K562 (cell line): Measurements from ENCODE around the gene ITPR1.

Experiments used
- BRCA1 ChIP-seq, 2 experiments: fragments of 450-650 bp in 1 of 2; sonication (generic) in 1 of 2; formaldehyde crosslinking in 1 of 2; IDR thresholded peaks; 2 replicates each; pipeline versions ENCODE4 v1.5.0 to v1.6.1; 2017 to 2020; ENCODE audit warnings: mild to moderate bottlenecking in 1 of 2, missing genetic modification reagents in 1 of 2
- CCAR2 ChIP-seq: fragments of 200-400 bp; formaldehyde crosslinking; IDR thresholded peaks from 2 replicates; pipeline ENCODE4 v1.6.1; 2017; ENCODE audit warnings: mild to moderate bottlenecking, low read depth, low read length
- FOXA1 ChIP-seq: fragments of 450-650 bp; IDR thresholded peaks from 2 replicates; pipeline ENCODE4 v1.6.1; 2016; ENCODE audit warnings: mild to moderate bottlenecking, borderline replicate concordance
- NFIC ChIP-seq: fragments of 450-650 bp; IDR thresholded peaks from 2 replicates; pipeline ENCODE4 v1.6.1; 2017; ENCODE audit warnings: mild to moderate bottlenecking, inconsistent platforms
- PHB2 ChIP-seq: fragments of 450-650 bp; IDR thresholded peaks from 2 replicates; pipeline ENCODE4 v1.6.1; 2017; ENCODE audit warnings: low read depth
- RB1 ChIP-seq: fragments of 450-650 bp; IDR thresholded peaks from 2 replicates; pipeline ENCODE4 v1.6.1; 2017; ENCODE audit warnings: low read depth, mild to moderate bottlenecking
- TAF7 ChIP-seq: fragments of 450-650 bp; IDR thresholded peaks from 2 replicates; pipeline ENCODE4 v1.6.1; 2016; ENCODE audit warnings: missing genetic modification characterization, missing compliant biosample characterization
- ZNF174 ChIP-seq: fragments of 250-450 bp; sonication (Bioruptor Pico); IDR thresholded peaks from 2 replicates; pipeline ENCODE4 v1.4.0; 2020; ENCODE audit warnings: mild to moderate bottlenecking
- ZNF263 ChIP-seq: sonication (generic); formaldehyde crosslinking; IDR thresholded peaks from 2 replicates; pipeline ENCODE4 v1.8.0; 2022; ENCODE audit warnings: mild to moderate bottlenecking, missing genetic modification reagents, borderline replicate concordance
- ZSCAN32 ChIP-seq: fragments of 450-650 bp; formaldehyde crosslinking; IDR thresholded peaks from 2 replicates; pipeline ENCODE4 v1.4.0; 2020; ENCODE audit warnings: mild to moderate bottlenecking, moderate library complexity
- TF ChIP-seq, protein P1 (sequence below): sonication (generic); formaldehyde crosslinking; IDR thresholded peaks from 2 replicates; pipeline ENCODE4 v1.8.1; 2022; ENCODE audit warnings: missing genetic modification reagents
- TF ChIP-seq, protein P2 (sequence below), 2 experiments: fragments of 450-650 bp; formaldehyde crosslinking in 1 of 2; IDR thresholded peaks; 2 replicates each; pipeline versions ENCODE4 v1.4.0 to v1.6.1; 2014 to 2020; ENCODE audit warnings: mild to moderate bottlenecking in 2 of 2, borderline replicate concordance in 1 of 2, low read depth in 1 of 2
- TF ChIP-seq, protein P3 (sequence below), 3 experiments: IDR thresholded peaks in 2 of 3; conservative IDR thresholded peaks in 1 of 3; 2 replicates each; pipeline ENCODE4 v1.5.1; 2011 to 2012; ENCODE audit warnings: low read length in 3 of 3, mild to moderate bottlenecking in 3 of 3, control low read depth in 2 of 3, improper control_type of control experiment in 1 of 3, inconsistent platforms in 1 of 3, low read depth in 1 of 3, mixed read lengths in 1 of 3, moderate library complexity in 1 of 3; ENCODE audit not compliant: insufficient read depth in 2 of 3

DNA sequence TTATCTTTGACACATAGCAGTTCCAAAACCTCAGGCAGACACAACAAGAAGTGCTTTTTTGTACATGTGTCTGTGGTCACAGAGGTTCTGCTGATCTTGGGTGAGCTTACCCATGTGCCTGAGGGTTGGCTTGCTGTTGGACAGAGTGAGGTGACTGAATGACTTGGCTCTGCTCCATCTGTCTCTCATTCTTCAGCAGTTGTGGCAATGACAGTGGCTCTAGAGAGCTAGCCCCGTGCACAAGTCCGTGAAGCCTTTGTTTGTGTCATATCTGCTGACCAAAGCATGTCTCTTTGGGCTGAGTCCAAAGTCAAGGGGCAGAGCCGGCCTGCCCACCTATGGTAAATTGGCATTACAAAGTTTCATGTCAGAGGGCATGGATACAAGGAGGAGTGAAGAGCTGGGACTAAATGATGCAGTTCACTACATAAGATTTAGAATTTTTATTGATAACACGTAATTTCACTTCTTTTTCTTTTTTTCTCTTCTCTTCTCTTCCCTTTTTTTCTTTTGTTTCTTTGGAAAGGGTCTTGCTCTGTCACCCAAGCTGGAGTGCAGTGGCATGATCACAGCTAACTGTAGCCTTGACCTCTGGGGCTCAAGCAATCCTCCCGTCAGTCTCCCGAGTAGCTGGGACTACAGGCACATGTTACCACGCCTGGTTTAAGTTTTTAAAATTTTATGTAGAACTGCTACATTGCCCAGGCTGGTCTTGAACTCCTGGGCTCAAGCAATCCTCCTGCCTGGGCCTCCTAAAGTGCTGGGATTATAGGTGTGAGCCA, 77.9 kb downstream of the ITPR1 start:
- TF ChIP-seq NFIC (peak; percentile 65), BRCA1 (IDR thresholded peaks at IDR 0.05) (no peak), BRCA1 (CRISPR knock-in tag; IDR thresholded peaks at IDR 0.05) (no peak), RB1 (no peak), ZNF263 (CRISPR knock-in tag) (no peak), FOXA1 (no peak), ZNF174 (CRISPR knock-in tag) (no peak), ZSCAN32 (no peak), CCAR2 (no peak), PHB2 (no peak), TAF7 (tag) (no peak)
- TF ChIP-seq, protein P1, sequence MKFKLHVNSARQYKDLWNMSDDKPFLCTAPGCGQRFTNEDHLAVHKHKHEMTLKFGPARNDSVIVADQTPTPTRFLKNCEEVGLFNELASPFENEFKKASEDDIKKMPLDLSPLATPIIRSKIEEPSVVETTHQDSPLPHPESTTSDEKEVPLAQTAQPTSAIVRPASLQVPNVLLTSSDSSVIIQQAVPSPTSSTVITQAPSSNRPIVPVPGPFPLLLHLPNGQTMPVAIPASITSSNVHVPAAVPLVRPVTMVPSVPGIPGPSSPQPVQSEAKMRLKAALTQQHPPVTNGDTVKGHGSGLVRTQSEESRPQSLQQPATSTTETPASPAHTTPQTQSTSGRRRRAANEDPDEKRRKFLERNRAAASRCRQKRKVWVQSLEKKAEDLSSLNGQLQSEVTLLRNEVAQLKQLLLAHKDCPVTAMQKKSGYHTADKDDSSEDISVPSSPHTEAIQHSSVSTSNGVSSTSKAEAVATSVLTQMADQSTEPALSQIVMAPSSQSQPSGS (CRISPR knock-in tag) = no peak
- TF ChIP-seq, protein P2, sequence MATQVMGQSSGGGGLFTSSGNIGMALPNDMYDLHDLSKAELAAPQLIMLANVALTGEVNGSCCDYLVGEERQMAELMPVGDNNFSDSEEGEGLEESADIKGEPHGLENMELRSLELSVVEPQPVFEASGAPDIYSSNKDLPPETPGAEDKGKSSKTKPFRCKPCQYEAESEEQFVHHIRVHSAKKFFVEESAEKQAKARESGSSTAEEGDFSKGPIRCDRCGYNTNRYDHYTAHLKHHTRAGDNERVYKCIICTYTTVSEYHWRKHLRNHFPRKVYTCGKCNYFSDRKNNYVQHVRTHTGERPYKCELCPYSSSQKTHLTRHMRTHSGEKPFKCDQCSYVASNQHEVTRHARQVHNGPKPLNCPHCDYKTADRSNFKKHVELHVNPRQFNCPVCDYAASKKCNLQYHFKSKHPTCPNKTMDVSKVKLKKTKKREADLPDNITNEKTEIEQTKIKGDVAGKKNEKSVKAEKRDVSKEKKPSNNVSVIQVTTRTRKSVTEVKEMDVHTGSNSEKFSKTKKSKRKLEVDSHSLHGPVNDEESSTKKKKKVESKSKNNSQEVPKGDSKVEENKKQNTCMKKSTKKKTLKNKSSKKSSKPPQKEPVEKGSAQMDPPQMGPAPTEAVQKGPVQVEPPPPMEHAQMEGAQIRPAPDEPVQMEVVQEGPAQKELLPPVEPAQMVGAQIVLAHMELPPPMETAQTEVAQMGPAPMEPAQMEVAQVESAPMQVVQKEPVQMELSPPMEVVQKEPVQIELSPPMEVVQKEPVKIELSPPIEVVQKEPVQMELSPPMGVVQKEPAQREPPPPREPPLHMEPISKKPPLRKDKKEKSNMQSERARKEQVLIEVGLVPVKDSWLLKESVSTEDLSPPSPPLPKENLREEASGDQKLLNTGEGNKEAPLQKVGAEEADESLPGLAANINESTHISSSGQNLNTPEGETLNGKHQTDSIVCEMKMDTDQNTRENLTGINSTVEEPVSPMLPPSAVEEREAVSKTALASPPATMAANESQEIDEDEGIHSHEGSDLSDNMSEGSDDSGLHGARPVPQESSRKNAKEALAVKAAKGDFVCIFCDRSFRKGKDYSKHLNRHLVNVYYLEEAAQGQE (IDR thresholded peaks at IDR 0.05; ENCODE audit: borderline replicate concordance) = no peak
- TF ChIP-seq, protein P2 (CRISPR knock-in tag; IDR thresholded peaks at IDR 0.05; ENCODE audit: low read depth) = no peak
- TF ChIP-seq, protein P3, sequence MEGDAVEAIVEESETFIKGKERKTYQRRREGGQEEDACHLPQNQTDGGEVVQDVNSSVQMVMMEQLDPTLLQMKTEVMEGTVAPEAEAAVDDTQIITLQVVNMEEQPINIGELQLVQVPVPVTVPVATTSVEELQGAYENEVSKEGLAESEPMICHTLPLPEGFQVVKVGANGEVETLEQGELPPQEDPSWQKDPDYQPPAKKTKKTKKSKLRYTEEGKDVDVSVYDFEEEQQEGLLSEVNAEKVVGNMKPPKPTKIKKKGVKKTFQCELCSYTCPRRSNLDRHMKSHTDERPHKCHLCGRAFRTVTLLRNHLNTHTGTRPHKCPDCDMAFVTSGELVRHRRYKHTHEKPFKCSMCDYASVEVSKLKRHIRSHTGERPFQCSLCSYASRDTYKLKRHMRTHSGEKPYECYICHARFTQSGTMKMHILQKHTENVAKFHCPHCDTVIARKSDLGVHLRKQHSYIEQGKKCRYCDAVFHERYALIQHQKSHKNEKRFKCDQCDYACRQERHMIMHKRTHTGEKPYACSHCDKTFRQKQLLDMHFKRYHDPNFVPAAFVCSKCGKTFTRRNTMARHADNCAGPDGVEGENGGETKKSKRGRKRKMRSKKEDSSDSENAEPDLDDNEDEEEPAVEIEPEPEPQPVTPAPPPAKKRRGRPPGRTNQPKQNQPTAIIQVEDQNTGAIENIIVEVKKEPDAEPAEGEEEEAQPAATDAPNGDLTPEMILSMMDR (IDR thresholded peaks at IDR 0.05 in 2 of 3, conservative IDR thresholded peaks at IDR 0.05 in 1 of 3; ENCODE audit: insufficient read depth in 2 of 3, low read depth in 1 of 3, low read length in 3 of 3) = no peak
